HFF-Myc (cell line): ENCODE data around the gene DLG2.

Experiments
- DNase-seq: peaks from one replicate; pipeline ENCODE4 v3.0.0-alpha.2; 2011; ENCODE audit warnings: low read depth; ENCODE audit errors: extremely low read depth
- H3K4me3 ChIP-seq: replicated peaks from 2 replicates; pipeline ENCODE4 v1.5.1; 2011; ENCODE audit warnings: low read depth, mild to moderate bottlenecking, control low read depth, low read length
- TF ChIP-seq, protein P1 (sequence below): IDR thresholded peaks from 2 replicates; pipeline ENCODE4 v1.5.1; 2012; ENCODE audit warnings: mild to moderate bottlenecking, low read depth, low read length, control low read depth; ENCODE audit errors: missing control alignments

DLG2 gene

DNA sequence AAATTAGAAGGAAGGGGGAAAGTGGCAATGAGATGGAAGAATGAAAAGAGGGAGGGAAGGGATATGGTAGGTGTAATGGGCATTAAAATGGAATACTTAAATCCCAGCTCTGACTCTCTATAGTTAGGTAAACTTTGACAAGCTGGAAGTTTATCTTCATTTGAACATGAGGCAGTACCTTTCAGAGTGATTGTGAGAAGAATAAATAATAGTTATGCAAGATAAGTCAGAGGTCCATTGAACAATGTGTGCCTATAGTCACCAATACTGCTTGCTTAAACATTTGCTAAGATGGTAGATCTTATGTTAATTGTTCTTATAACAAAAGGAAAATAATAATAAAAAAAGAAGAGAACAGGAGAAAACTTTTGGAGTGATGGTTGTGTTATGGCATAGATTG, 1795.2 kb downstream of the DLG2 start:
- TF ChIP-seq, protein P1, sequence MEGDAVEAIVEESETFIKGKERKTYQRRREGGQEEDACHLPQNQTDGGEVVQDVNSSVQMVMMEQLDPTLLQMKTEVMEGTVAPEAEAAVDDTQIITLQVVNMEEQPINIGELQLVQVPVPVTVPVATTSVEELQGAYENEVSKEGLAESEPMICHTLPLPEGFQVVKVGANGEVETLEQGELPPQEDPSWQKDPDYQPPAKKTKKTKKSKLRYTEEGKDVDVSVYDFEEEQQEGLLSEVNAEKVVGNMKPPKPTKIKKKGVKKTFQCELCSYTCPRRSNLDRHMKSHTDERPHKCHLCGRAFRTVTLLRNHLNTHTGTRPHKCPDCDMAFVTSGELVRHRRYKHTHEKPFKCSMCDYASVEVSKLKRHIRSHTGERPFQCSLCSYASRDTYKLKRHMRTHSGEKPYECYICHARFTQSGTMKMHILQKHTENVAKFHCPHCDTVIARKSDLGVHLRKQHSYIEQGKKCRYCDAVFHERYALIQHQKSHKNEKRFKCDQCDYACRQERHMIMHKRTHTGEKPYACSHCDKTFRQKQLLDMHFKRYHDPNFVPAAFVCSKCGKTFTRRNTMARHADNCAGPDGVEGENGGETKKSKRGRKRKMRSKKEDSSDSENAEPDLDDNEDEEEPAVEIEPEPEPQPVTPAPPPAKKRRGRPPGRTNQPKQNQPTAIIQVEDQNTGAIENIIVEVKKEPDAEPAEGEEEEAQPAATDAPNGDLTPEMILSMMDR = no peak
- no peak overlapping the region for H3K4me3 ChIP-seq
- no peak for DNase-seq

DNA sequence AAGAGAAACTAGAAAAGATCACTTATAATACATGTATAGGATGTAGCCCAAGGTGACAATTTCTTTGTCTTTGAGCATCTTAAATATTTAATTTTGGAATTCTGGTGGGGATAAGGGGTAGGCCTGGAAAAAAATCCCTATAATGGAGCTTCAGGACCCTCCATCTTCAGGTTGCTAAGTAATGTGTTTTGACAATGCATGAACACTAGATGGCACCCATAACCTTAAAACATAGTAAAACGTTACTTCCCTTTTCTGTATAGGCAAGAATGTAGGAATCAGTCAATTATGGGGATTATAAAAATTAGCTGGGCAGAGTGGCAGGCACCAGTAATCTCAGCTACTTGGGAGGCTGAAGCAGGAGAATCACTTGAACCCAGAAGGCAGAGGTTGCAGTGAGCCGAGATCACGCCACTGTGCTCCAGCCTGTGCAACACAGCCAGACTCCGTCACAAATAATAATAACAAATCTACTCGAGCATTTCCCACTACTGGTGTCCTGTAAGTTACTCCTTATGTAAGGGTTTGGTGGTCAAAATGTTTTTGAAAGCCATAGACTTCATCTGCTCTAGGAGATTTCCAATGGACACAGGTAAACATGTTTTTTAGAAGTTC, 1799.1 kb downstream of the DLG2 start:
- no peak overlapping the region for H3K4me3 ChIP-seq
- DNase-seq = no peak
- TF ChIP-seq, protein P1 = peak; percentile 49

DNA sequence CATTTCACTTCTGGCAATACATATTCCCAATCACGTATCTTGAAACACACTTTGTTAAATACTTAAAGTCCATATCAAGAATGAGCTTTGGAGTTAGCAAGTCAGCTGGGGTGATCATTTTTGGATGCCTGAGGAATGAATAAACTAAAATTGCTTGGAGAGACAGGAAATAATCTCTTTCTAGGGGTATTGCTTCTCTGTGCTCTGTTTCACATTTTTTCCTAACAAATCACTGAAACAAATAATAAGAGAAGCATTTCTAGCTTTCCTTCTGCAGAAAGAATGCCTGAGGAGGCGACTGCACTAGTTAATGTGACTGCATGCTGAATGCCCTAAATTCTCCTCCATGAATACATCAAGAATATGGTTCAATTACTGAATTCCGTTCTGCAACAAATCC, 1799.6 kb downstream of the DLG2 start:
- TF ChIP-seq, protein P1 = no peak
- no peak overlapping the region for H3K4me3 ChIP-seq
- DNase-seq = no peak

DNA sequence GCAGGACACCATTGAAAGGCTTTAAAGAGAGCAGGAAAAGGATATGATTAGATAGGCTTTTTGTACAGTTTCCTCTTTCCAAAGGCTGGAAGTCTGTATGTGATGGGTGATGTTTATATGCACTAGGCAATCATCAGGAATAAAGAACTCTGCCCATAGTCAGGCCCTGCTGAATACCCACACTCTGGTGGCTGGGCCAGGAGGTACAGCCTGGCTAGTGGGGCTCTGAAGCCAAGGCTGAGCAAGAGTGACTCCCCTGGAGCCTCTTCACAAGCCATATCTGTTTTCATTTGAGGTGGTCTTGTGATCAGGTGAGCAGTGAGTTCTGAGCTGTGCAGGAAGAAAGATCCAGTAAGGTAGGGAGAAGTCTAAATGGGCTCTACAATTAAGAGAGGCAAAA, 1801.1 kb downstream of the DLG2 start:
- no peak overlapping the region for H3K4me3 ChIP-seq
- TF ChIP-seq, protein P1 = no peak
- DNase-seq = no peak

DNA sequence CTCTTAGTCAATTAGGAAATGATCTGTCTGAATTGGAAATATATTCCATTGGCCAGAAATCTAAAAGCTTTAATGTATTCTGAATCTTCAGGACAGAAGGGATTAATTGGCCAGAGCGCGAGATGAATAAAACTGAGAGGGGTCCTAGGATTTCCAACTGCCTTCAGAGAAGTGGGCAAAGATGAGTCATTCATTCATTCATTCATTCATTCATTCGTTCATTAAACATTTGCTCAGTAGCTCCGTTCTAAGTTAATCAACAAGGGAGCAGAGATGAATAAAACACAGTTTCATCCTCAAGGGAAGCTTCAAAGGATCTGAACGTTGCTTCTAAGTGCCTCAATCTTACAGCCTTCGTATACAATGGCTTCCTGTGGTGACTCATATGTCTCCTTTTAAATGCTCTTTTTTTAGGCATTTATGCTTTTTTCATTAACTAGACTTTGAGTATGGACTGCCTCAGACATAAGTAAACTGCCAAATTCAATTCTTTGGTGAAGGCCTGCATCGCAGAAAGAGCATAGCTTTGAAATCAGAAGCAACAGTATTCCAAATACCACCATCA, 1803.6 kb downstream of the DLG2 start:
- TF ChIP-seq, protein P1 = no peak
- no peak for DNase-seq
- H3K4me3 ChIP-seq = no peak overlapping the region

DNA sequence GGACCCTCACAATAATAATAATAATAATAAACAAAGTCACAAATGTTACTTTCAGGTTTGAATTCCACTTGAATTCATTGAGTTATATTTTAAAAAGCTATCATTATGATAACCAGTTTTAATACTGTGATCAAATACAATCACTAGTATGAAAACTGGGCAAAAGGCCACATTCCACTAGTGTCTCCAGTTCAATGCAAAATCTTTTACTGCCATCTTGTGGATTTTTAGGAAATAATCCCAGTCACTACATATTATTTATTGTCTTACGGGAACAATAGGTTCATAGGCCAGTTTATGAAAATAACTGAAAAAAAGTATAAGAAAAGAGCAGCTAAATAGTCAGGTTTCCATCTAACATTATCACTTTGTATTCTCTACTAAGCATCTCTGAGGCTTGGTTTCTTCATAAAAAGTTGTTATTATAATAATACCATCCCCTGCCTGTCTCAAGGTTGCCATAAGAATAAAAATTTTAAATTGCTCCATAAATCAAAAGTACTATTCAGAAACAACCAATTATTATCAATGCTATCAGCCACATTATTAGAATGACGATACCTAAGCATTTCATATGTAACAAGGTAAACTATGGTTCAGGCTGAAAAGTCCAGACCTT, 1807.1 kb downstream of the DLG2 start:
- TF ChIP-seq, protein P1 = peak; percentile 12
- no peak overlapping the region for H3K4me3 ChIP-seq
- peak; percentile 31 for DNase-seq
